ENCODE data around the gene SLC46A1. TPM values are rescaled to one million over a fixed set of nuclear protein-coding genes. Genes with fewer than 3 reads are reported as not detected.

The SLC46A1 gene
- total RNA-seq, 2 experiments from 2014 or later: 1.8 to 2.4 TPM

DNA sequence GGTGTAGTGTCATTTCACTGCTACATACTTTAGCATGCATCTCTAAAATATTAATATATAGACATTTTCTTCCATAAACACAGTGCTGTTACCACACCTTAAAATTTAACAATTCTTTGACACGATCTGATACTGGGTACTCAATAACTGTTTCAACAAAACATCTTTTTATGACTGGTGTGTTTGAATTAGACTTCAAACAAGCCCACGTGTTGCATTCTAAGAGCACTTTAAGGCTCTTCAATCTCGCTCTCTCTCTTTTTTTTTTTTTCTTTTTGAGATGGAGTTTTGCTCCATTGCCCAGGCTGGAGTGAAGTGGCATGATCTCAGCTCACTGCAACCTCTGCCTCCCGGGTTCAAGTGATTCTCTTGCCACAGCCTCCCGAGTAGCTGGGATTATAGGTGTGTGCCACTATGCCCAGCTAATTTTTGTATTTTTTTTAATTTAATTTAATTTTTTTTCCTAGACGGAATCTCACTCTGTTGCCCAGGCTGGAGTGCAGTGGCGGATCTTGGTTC lies 15.8 kb upstream of the SLC46A1 start:
- no peaks in the 10 kb centered on the region for H3K9me3 Mint-ChIP-seq
- intact Hi-C loops (cut with micrococcal nuclease): no loop called here
- H3K4me1 Mint-ChIP-seq (ENCODE audit: low read depth): no peaks in the 10 kb centered on the region
- no peaks in the 10 kb centered on the region for H3K36me3 Mint-ChIP-seq (ENCODE audit: low read depth)
- no peak overlapping the region for H3K4me3 Mint-ChIP-seq
- CTCF ChIA-PET: no interaction called here
- H3K27me3 Mint-ChIP-seq (ENCODE audit: low read depth): no peaks in the 10 kb centered on the region
- H3K27ac Mint-ChIP-seq: no peak overlapping the region
- DNase-seq: no peak

DNA sequence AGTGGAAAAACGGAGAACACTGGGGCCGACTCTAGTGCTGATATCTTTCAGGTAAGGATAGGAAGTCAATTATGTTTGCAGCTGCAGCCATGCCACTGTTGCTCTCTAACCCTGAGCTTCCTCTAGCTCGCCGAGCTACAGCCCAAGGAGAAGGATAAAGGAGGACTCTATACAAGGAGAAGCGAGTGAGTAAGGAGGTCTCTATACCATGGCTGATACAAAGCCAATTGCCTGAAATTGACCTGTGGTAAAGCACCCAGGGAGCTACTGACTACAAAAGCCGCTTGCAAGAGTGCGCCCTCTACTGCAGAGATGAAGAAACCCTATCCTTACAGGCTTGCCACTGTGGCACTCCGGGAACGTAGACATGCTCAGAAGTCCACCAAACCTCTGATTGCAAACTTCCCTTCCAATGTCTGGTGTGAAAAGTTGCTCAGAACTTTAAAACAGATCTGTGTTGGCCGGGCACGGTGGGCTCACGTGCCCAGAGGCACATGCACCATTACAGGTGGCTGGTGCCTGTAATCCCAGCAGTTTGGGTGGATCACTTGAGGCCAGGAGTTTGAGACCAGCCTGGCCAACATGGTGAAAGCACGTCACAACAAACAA lies 10.8 kb upstream of the SLC46A1 start:
- Mint-ChIP-seq H3K4me3 (no peak overlapping the region), H3K4me1 (ENCODE audit: low read depth) (peaks cover 3% of the 10 kb centered on the region), H3K36me3 (ENCODE audit: low read depth) (no peaks in the 10 kb centered on the region), H3K9me3 (no peaks in the 10 kb centered on the region), H3K27me3 (ENCODE audit: low read depth) (no peaks in the 10 kb centered on the region), H3K27ac (no peak overlapping the region)
- intact Hi-C loops (cut with micrococcal nuclease): loop anchor here (2.0 kb wide), 2 partner anchors 32 to 184 kb away; no protein-coding TSS in a partner anchor
- peak; percentile 76 for DNase-seq
- CTCF ChIA-PET: interaction anchor here (0.5 to 3.4 kb wide), 39 partner anchors 8 to 650 kb away, joined by 3 to 40 read pairs (median 4); partner anchors contain the start of genes ALDOC, IFT20, SLC46A1 and TNFAIP1

DNA sequence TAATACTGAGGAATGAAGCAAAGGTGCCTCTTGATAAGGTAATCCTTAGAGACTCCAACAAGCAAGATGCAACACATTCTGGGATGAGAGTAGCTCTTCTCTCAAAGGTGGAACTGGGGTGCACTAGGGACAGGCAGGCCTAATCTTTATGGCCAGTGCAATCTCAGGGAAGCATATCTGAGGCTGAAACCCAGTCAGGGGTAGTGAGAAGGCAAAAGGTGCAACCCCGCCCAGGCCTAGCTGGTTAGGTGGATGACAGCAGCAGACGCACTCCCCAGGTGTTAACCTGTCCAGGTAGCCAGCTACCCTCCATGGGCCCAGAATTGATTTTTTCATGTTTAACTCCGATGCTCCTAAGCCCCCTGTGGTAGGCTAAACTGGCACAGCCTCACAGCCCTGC lies 9.9 kb upstream of the SLC46A1 start:
- no peaks in the 10 kb centered on the region for H3K9me3 Mint-ChIP-seq

DNA sequence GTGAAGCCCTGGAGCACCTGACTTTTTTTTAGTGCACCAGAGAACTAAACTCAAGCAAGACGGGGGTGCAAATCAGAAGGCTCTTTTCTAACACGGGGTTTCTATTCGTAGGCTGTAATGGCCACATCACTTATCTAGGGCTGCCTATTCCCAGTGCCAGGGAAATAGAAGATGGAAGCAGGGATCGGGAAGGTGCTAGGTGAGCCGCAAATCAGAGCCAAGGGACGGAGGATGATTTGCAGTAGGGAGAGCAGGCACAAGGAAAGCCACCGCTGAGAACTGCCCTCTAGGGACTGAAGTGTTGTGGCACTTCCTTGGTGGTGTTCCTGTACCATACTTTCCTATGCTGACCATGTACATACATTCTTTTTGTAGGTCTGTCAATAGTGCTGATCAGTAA lies 7.8 kb upstream of the SLC46A1 start:
- CTCF ChIA-PET: interaction anchor here (0.6 to 1.6 kb wide), 2 partner anchors 52 to 78 kb away, joined by 3 read pairs; partner anchors contain the start of gene TNFAIP1
- no peaks in the 10 kb centered on the region for H3K9me3 Mint-ChIP-seq
- no peak for DNase-seq
- H3K4me1 Mint-ChIP-seq (ENCODE audit: low read depth): peaks cover 3% of the 10 kb centered on the region
- no peak overlapping the region for H3K4me3 Mint-ChIP-seq
- H3K27me3 Mint-ChIP-seq (ENCODE audit: low read depth): no peaks in the 10 kb centered on the region
- no peak overlapping the region for H3K27ac Mint-ChIP-seq
- no peaks in the 10 kb centered on the region for H3K36me3 Mint-ChIP-seq (ENCODE audit: low read depth)
- intact Hi-C loops (cut with micrococcal nuclease): no loop called here

More for the DNA sequence above, 9.9 kb upstream of the SLC46A1 start:
- Mint-ChIP-seq H3K27ac (no peak overlapping the region), H3K4me1 (ENCODE audit: low read depth) (peaks cover 3% of the 10 kb centered on the region), H3K27me3 (ENCODE audit: low read depth) (no peaks in the 10 kb centered on the region), H3K4me3 (no peak overlapping the region), H3K36me3 (ENCODE audit: low read depth) (no peaks in the 10 kb centered on the region)
- CTCF ChIA-PET: interaction anchor here (0.6 to 3.4 kb wide), 22 partner anchors 9 to 203 kb away, joined by 3 to 40 read pairs (median 5); partner anchors contain the start of genes IFT20, SLC46A1 and TNFAIP1
- intact Hi-C loops (cut with micrococcal nuclease): loop anchor here (2.0 kb wide), 2 partner anchors 31 to 183 kb away; no protein-coding TSS in a partner anchor
- DNase-seq: no peak

DNA sequence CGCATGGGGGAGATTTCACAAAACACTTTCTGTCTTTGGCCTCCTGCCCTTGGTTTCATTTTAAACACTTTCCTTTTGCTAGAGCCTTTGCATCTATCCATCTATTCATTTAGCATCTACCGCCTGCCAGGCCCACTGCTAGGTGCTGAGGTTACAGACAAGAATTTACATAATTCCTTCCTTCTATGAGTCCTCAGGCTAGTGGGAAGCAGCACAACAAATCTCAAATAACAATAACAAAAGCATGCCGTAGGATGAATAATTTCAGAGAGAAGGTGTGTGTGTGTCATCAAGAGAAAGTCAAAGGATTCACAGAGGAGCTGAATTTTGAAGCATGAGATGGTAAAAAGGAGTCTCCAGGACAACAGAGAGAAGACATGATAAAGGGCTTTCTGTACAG lies 6.1 kb upstream of the SLC46A1 start:
- Mint-ChIP-seq H3K27ac (no peak overlapping the region), H3K9me3 (no peaks in the 10 kb centered on the region), H3K27me3 (ENCODE audit: low read depth) (no peaks in the 10 kb centered on the region), H3K4me1 (ENCODE audit: low read depth) (peaks cover 3% of the 10 kb centered on the region), H3K36me3 (ENCODE audit: low read depth) (no peaks in the 10 kb centered on the region), H3K4me3 (no peak overlapping the region)
- no peak for DNase-seq
- CTCF ChIA-PET: no interaction called here
- intact Hi-C loops (cut with micrococcal nuclease): no loop called here

DNA sequence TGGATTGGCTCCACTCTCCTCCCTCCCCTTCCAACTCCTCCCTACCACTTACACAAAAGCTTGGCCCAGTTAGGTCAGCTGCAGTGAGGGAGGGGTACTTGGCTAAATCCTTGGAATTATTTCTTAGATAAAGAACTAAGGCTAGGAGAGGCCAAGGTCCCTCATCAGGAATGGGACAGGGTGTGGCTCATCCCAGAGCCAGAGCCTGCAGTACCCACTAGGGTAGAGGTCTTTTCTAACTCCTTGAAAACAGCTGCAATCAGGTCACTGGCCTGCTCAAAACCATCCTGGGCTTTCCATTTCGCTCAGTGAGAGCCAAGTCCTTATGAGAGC lies 1.9 kb upstream of the SLC46A1 start:
- intact Hi-C loops (cut with micrococcal nuclease): loop anchor here (5.0 kb wide), 1 partner anchor 51 kb away; the partner anchor contains the start of gene POLDIP2
- DNase-seq: no peak
- CTCF ChIA-PET: interaction anchor here (5.6 kb wide), 1 partner anchor 9 kb away, joined by 40 read pairs; no protein-coding TSS in a partner anchor
- peaks cover 2% of the 10 kb centered on the region for H3K27me3 Mint-ChIP-seq (ENCODE audit: low read depth)
- no peaks in the 10 kb centered on the region for H3K36me3 Mint-ChIP-seq (ENCODE audit: low read depth)
- H3K4me3 Mint-ChIP-seq: no peak overlapping the region
- H3K9me3 Mint-ChIP-seq: no peaks in the 10 kb centered on the region
- H3K27ac Mint-ChIP-seq: no peak overlapping the region
- H3K4me1 Mint-ChIP-seq (ENCODE audit: low read depth): peaks cover 2% of the 10 kb centered on the region

DNA sequence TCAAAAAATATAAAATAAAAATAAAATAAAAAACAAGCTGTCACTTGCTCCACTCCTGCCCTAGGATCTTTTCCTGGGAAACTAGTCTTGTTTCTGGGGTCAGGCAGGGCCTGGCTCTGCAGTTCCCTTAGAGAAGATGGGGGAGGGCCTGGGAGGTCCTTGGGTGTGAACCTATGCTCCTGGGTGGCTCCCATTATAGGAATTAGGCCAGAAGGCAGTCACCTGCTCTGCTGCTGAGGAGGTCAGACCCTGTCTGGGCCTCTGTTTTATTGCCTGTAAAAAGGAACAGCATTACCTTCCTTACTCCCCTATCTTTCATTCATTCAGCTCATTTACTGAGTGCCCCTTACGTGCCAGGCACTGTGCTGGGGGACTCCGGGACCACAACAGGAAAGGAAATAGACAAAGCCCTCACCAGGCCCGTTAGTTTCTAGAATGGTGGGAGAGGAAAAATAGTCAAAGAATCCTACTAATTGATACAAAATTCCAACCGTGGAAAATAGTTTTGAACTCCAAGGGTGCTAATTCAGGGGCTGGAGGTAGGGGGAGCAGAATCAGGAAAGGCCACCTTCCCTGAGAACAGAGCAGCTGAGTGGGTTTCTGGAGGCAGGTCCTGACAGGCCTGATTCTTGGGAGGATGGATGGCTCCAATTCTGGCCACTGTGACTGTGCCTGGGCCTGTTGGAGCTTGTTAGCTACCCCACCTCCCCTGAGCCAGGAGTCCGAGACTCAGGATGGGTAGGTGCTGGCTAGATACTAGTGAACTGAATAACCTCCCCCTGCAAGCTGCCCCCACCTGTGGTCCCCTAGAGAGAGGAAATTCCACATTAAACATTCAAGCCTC lies 1.3 kb upstream of the SLC46A1 start:
- H3K27me3 Mint-ChIP-seq (ENCODE audit: low read depth): peaks cover 2% of the 10 kb centered on the region
- CTCF ChIA-PET: interaction anchor here (5.6 kb wide), 1 partner anchor 10 kb away, joined by 40 read pairs; no protein-coding TSS in a partner anchor
- intact Hi-C loops (cut with micrococcal nuclease): loop anchor here (5.0 kb wide), 1 partner anchor 50 kb away; the partner anchor contains the start of gene POLDIP2
- DNase-seq: no peak
- H3K36me3 Mint-ChIP-seq (ENCODE audit: low read depth): no peaks in the 10 kb centered on the region
- no peak overlapping the region for H3K27ac Mint-ChIP-seq
- no peak overlapping the region for H3K4me3 Mint-ChIP-seq
- H3K4me1 Mint-ChIP-seq (ENCODE audit: low read depth): peaks cover 2% of the 10 kb centered on the region
- no peaks in the 10 kb centered on the region for H3K9me3 Mint-ChIP-seq

DNA sequence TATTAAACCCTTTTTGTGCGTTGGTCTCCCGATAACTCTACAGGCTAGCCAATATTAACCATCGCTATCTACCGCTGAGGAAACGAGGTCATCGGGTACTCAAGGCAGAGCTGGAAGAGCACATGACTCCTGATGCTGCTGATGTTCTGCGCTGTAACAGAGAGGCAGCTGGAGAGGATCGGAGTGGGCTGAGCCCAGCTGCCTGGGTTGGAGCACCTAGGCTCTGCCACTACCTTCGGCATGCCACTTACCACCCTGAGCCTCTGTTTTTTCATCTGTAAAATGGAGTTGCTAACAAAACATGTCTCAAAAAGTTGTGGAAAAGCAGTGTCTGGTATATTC lies 432 bp upstream of the SLC46A1 start:
- H3K4me1 Mint-ChIP-seq (ENCODE audit: low read depth): peaks cover 6% of the 10 kb centered on the region
- H3K9me3 Mint-ChIP-seq: no peaks in the 10 kb centered on the region
- no peak for DNase-seq
- intact Hi-C loops (cut with micrococcal nuclease): loop anchor here (1.0 to 5.0 kb wide), 2 partner anchors 49 to 71 kb away; partner anchors contain the start of genes IFT20, POLDIP2 and TNFAIP1
- H3K4me3 Mint-ChIP-seq: peak overlapping the region; percentile 72
- no peaks in the 10 kb centered on the region for H3K36me3 Mint-ChIP-seq (ENCODE audit: low read depth)
- no peak overlapping the region for H3K27ac Mint-ChIP-seq
- peaks cover 2% of the 10 kb centered on the region for H3K27me3 Mint-ChIP-seq (ENCODE audit: low read depth)
- CTCF ChIA-PET: interaction anchor here (0.6 to 5.6 kb wide), 3 partner anchors 11 to 326 kb away, joined by 3 to 40 read pairs (median 3); no protein-coding TSS in a partner anchor

DNA sequence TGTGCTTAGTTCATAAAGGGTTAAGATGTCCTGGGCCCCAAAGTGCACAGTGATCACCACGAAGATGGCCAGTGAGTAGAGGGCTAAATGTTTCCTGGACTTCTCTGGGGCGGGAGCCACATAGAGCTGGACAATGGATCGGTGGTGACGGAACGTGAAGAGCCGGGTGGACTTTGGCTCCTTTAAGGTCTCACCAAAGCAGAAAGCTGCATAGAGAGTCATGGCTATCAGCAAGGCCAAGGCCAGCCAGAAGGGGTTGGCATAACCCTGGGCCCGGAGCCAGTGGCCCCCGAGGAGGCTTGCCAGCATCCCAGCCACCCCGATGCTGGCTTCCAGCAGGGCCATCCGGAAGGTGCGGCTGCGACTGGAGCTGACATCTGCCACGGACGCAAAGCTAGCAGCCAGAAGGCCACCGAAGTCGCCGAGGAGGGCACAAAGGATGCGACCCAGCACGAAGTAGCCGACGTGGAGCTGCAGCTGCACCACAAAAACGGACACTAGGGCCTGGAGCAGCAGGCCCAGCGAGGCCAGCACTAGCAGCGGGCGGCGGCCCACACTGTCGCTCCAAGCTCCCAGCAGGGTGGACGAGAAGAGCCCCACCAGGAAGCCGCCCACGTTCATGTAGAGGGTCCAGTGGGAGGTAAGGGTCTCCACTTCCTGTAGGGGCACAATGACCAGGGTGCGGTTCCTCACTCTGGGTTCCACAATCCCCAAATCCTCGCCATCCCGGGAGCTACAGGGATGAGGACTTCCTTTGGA lies 1.0 kb downstream of the SLC46A1 start:
- DNase-seq: no peak
- Mint-ChIP-seq H3K27ac (no peak overlapping the region), H3K9me3 (no peaks in the 10 kb centered on the region)

DNA sequence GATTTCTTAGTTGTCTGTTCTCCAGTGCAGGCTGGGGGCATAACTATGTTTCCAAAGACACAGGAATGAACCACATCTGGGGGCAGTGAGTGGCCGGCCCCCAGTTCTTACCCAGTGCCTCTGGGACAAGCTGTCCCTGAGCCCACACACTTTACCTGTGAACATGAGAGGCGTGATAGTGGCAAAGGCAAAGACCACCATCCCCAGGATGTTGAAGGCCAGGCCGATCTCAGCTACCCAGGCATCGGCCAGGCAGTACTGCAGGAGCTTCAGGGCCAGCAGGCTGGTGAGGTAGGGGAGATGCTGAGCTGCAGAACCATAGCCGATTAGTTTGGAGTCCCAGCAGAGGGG lies 1.6 kb downstream of the SLC46A1 start:
- CTCF ChIA-PET: interaction anchor here (0.8 to 5.6 kb wide), 2 partner anchors 13 to 90 kb away, joined by 3 to 40 read pairs; no protein-coding TSS in a partner anchor
- DNase-seq: no peak

More for the DNA sequence above, 1.0 kb downstream of the SLC46A1 start:
- peaks cover 6% of the 10 kb centered on the region for H3K4me1 Mint-ChIP-seq (ENCODE audit: low read depth)
- intact Hi-C loops (cut with micrococcal nuclease): loop anchor here (5.0 kb wide), 1 partner anchor 48 kb away; the partner anchor contains the start of gene POLDIP2
- H3K4me3 Mint-ChIP-seq: peak overlapping the region; percentile 74
- H3K27me3 Mint-ChIP-seq (ENCODE audit: low read depth): peaks cover 2% of the 10 kb centered on the region
- CTCF ChIA-PET: interaction anchor here (0.7 to 5.6 kb wide), 6 partner anchors 12 to 89 kb away, joined by 3 to 40 read pairs (median 4); no protein-coding TSS in a partner anchor
- no peaks in the 10 kb centered on the region for H3K36me3 Mint-ChIP-seq (ENCODE audit: low read depth)

DNA sequence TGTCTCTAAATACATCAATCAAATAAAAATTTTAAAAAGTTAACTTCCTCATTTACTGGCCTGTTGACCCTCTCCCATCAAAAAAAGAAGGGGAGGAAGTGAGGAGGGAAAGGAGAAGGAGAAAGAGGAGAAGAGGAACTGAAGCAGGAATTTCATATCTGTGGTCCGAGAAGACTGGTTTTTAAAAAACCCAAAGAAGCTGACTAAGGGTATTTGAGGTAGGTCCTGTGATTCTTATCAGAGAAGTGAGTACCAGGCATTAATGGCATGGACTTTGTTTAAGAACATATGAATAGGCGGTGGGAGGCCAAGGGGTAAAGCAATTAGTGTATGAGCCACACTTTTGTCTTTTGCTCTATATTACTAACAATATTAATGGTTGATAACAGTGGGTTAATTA lies 2.0 kb downstream of the SLC46A1 start:
- H3K4me3 Mint-ChIP-seq: peak overlapping the region; percentile 33
- peaks cover 6% of the 10 kb centered on the region for H3K4me1 Mint-ChIP-seq (ENCODE audit: low read depth)
- no peaks in the 10 kb centered on the region for H3K9me3 Mint-ChIP-seq
- H3K27me3 Mint-ChIP-seq (ENCODE audit: low read depth): peaks cover 2% of the 10 kb centered on the region
- H3K27ac Mint-ChIP-seq: no peak overlapping the region
- DNase-seq: no peak
- intact Hi-C loops (cut with micrococcal nuclease): no loop called here
- H3K36me3 Mint-ChIP-seq (ENCODE audit: low read depth): no peaks in the 10 kb centered on the region
- CTCF ChIA-PET: interaction anchor here (0.6 to 5.6 kb wide), 3 partner anchors 13 to 136 kb away, joined by 3 to 40 read pairs (median 3); no protein-coding TSS in a partner anchor

More for the DNA sequence above, 1.6 kb downstream of the SLC46A1 start:
- H3K9me3 Mint-ChIP-seq: no peaks in the 10 kb centered on the region
- intact Hi-C loops (cut with micrococcal nuclease): no loop called here
- peaks cover 2% of the 10 kb centered on the region for H3K27me3 Mint-ChIP-seq (ENCODE audit: low read depth)
- peaks cover 6% of the 10 kb centered on the region for H3K4me1 Mint-ChIP-seq (ENCODE audit: low read depth)
- H3K36me3 Mint-ChIP-seq (ENCODE audit: low read depth): no peaks in the 10 kb centered on the region
- H3K4me3 Mint-ChIP-seq: peak overlapping the region; percentile 33
- H3K27ac Mint-ChIP-seq: no peak overlapping the region
